IMR-90 (cell line): ENCODE results near the gene ME3. TPM values are rescaled to one million over a fixed set of nuclear protein-coding genes. Genes with fewer than 3 reads are reported as not detected.

ENCODE experiments used
- ATAC-seq: fragments of 200-7000 bp; cut with Tn5 transposase; 2 replicates; pipeline ENCODE4 v1.9.1; 2020; ENCODE audit warnings: low read depth, mild to moderate bottlenecking, moderate library complexity
- BruUV-seq: library from RNA; stranded (reverse); fragments of 400-500 nt; replicated peaks from 2 replicates; lab custom pipeline; 2021; lab: Mats Ljungman, UMichigan
- CTCF ChIA-PET: fragments of 300-600 bp; formaldehyde crosslinking; extraction: SDS; loops from one replicate; lab custom pipeline; 2021; ENCODE audit warnings: antibody characterized with exemption; lab: Yijun Ruan, JAX
- POLR2A ChIA-PET: fragments of 300-600 bp; sonication (Branson Sonifier 250); formaldehyde crosslinking; loops from one replicate; lab custom pipeline; 2022; ENCODE audit warnings: antibody characterized with exemption; ENCODE audit not compliant: unreplicated experiment; lab: Charles Lee
- DNase-seq: peaks from one replicate; pipeline ENCODE4 v3.0.0; 2013
- H2AFZ ChIP-seq: replicated peaks from 2 replicates; pipeline ENCODE3; 2013; ENCODE audit warnings: low read length, mild to moderate bottlenecking; ENCODE audit not compliant: poor library complexity
- H2AK5ac ChIP-seq: 2 replicates; pipeline ENCODE4 v1.6.1; 2013; ENCODE audit warnings: low read depth, low read length, inconsistent platforms
- H2AK9ac ChIP-seq: replicated peaks from 2 replicates; pipeline ENCODE3; 2013; ENCODE audit warnings: mild to moderate bottlenecking, low read depth, low read length, moderate library complexity; ENCODE audit not compliant: poor library complexity
- H2BK120ac ChIP-seq: 2 replicates; pipeline ENCODE4 v1.6.1; 2013; ENCODE audit warnings: low read depth, low read length, inconsistent platforms
- H2BK15ac ChIP-seq: 3 replicates; pipeline ENCODE4 v1.6.1; 2013; ENCODE audit warnings: low read depth, low read length, inconsistent platforms
- H2BK20ac ChIP-seq: 2 replicates; pipeline ENCODE4 v1.6.1; 2013; ENCODE audit warnings: low read depth, mild to moderate bottlenecking, inconsistent platforms, low read length, moderate library complexity
- H2BK5ac ChIP-seq: 2 replicates; pipeline ENCODE4 v1.6.1; 2013; ENCODE audit warnings: mild to moderate bottlenecking, low read depth, low read length, inconsistent platforms; ENCODE audit not compliant: poor library complexity, severe bottlenecking
- H3K14ac ChIP-seq: replicated peaks from 2 replicates; pipeline ENCODE4 v1.6.1; 2013; ENCODE audit warnings: low read depth, low read length, inconsistent platforms
- H3K18ac ChIP-seq: 2 replicates; pipeline ENCODE4 v1.6.1; 2013; ENCODE audit warnings: low read depth, low read length, control low read depth
- H3K23ac ChIP-seq: 2 replicates; pipeline ENCODE4 v1.6.1; 2013; ENCODE audit warnings: low read depth, low read length, inconsistent platforms
- H3K27ac ChIP-seq: 2 replicates; pipeline ENCODE4 v1.5.1; 2013; ENCODE audit warnings: mild to moderate bottlenecking, control low read depth, low read length; ENCODE audit not compliant: insufficient read depth
- H3K27me3 ChIP-seq: 2 replicates; pipeline ENCODE4 v1.6.1; 2013; ENCODE audit warnings: low read length; ENCODE audit not compliant: control insufficient read depth, insufficient read depth
- H3K36me3 ChIP-seq: 2 replicates; pipeline ENCODE4 v1.6.1; 2013; ENCODE audit warnings: low read length, mixed read lengths; ENCODE audit not compliant: control insufficient read depth, insufficient read depth
- H3K4ac ChIP-seq: 2 replicates; pipeline ENCODE4 v1.6.1; 2013; ENCODE audit warnings: low read depth, low read length, inconsistent platforms
- H3K4me1 ChIP-seq: 2 replicates; pipeline ENCODE4 v1.6.1; 2013; ENCODE audit warnings: low read length, mixed read lengths; ENCODE audit not compliant: control insufficient read depth, insufficient read depth
- H3K4me2 ChIP-seq: 2 replicates; pipeline ENCODE4 v1.6.1; 2013; ENCODE audit warnings: low read depth, mild to moderate bottlenecking, control low read depth, low read length, moderate library complexity
- H3K4me3 ChIP-seq: 2 replicates; pipeline ENCODE4 v1.5.1; 2013; ENCODE audit warnings: low read depth, mild to moderate bottlenecking, control low read depth, low read length, moderate library complexity; ENCODE audit not compliant: insufficient read depth
- H3K56ac ChIP-seq: 2 replicates; pipeline ENCODE4 v1.6.1; 2013; ENCODE audit warnings: low read length, inconsistent platforms; ENCODE audit not compliant: insufficient read depth; ENCODE audit errors: extremely low read depth
- H3K79me1 ChIP-seq, 2 experiments: 2 replicates each; pipeline ENCODE4 v1.6.1; 2013; ENCODE audit warnings: low read length in 2 of 2, inconsistent platforms in 1 of 2, low read depth in 1 of 2
- H3K9ac ChIP-seq: 2 replicates; pipeline ENCODE4 v1.6.1; 2013; ENCODE audit warnings: low read depth, low read length, control low read depth
- H3K9me1 ChIP-seq: 2 replicates; pipeline ENCODE4 v1.6.1; 2013; ENCODE audit warnings: low read length, inconsistent platforms; ENCODE audit not compliant: insufficient read depth
- H3K9me3 ChIP-seq: 2 replicates; pipeline ENCODE4 v1.6.1; 2013; ENCODE audit warnings: low read length; ENCODE audit not compliant: control insufficient read depth, insufficient read depth
- H4K20me1 ChIP-seq: 2 replicates; pipeline ENCODE4 v1.6.1; 2013; ENCODE audit warnings: low read length, inconsistent platforms; ENCODE audit not compliant: insufficient read depth
- H4K5ac ChIP-seq: 2 replicates; pipeline ENCODE4 v1.6.1; 2013; ENCODE audit warnings: mild to moderate bottlenecking, low read depth, low read length, control low read depth
- H4K8ac ChIP-seq, 2 experiments: 2 replicates each; pipeline ENCODE4 v1.6.1; 2013; ENCODE audit warnings: low read depth in 2 of 2, low read length in 2 of 2, control low read depth in 1 of 2, inconsistent platforms in 1 of 2
- H4K91ac ChIP-seq: 2 replicates; pipeline ENCODE4 v1.6.1; 2013; ENCODE audit warnings: low read depth, low read length, inconsistent platforms; ENCODE audit not compliant: insufficient read depth
- BHLHE40 ChIP-seq: fragments of 150-350 bp; IDR thresholded peaks from 2 replicates; pipeline ENCODE4 v1.6.1; 2016; ENCODE audit warnings: mild to moderate bottlenecking, low read depth, low read length
- CEBPB ChIP-seq: IDR thresholded peaks from 2 replicates; pipeline ENCODE4 v1.6.1; 2012; ENCODE audit warnings: low read depth, low read length, improper control_type of control experiment
- CHD1 ChIP-seq: IDR thresholded peaks from 2 replicates; pipeline ENCODE4 v1.6.1; 2012; ENCODE audit warnings: low read depth, low read length, improper control_type of control experiment
- FOS ChIP-seq: fragments of 150-350 bp; IDR thresholded peaks from 2 replicates; pipeline ENCODE4 v1.6.1; 2016; ENCODE audit warnings: low read depth, low read length
- MAFK ChIP-seq: IDR thresholded peaks from 2 replicates; pipeline ENCODE4 v1.6.1; 2012; ENCODE audit warnings: low read depth, low read length, improper control_type of control experiment
- MAZ ChIP-seq: IDR thresholded peaks from 2 replicates; pipeline ENCODE4 v1.6.1; 2012; ENCODE audit warnings: low read depth, mild to moderate bottlenecking, low read length, improper control_type of control experiment, moderate library complexity, borderline replicate concordance
- MXI1 ChIP-seq: IDR thresholded peaks from 2 replicates; pipeline ENCODE4 v1.6.1; 2012; ENCODE audit warnings: low read depth, mild to moderate bottlenecking, low read length, moderate library complexity, borderline replicate concordance
- NFE2L2 ChIP-seq: fragments of 150-350 bp; IDR thresholded peaks from 2 replicates; pipeline ENCODE4 v1.6.1; 2016; ENCODE audit warnings: low read depth, mild to moderate bottlenecking, low read length
- POLR2A ChIP-seq: IDR thresholded peaks from 2 replicates; pipeline ENCODE4 v1.6.1; 2012; ENCODE audit warnings: mild to moderate bottlenecking, low read depth, low read length
- RAD21 ChIP-seq: IDR thresholded peaks from 2 replicates; pipeline ENCODE4 v1.6.1; 2012; ENCODE audit warnings: low read length, improper control_type of control experiment
- RCOR1 ChIP-seq: IDR thresholded peaks from 2 replicates; pipeline ENCODE4 v1.6.1; 2012; ENCODE audit warnings: mild to moderate bottlenecking, low read length, improper control_type of control experiment; ENCODE audit not compliant: insufficient replicate concordance
- RFX5 ChIP-seq: IDR thresholded peaks from 2 replicates; pipeline ENCODE4 v1.8.0; 2012; ENCODE audit warnings: low read depth, mild to moderate bottlenecking, low read length, moderate library complexity
- SMC3 ChIP-seq: fragments of 150-350 bp; IDR thresholded peaks from 2 replicates; pipeline ENCODE4 v1.6.1; 2016; ENCODE audit warnings: low read depth, mild to moderate bottlenecking, antibody characterized with exemption, low read length, moderate library complexity
- WGBS, 2 experiments: methylation state at CpG; one replicate each; pipeline versions ENCODE4 v1.1.5 to v1.1.7; 2013; ENCODE audit warnings: missing lambda C conversion rate in 2 of 2; ENCODE audit not compliant: insufficient read length in 1 of 2; ENCODE audit errors: extremely low coverage in 2 of 2; 5-methylcytosine and 5-hydroxymethylcytosine counted together
- dilution Hi-C: fragments of 300-500 bp; cut with HindIII; formaldehyde crosslinking; loops from one replicate; pipeline ENCODE4 v1.14.3; 2018; ENCODE audit warnings: low sequenced_read_pairs; ENCODE audit not compliant: unreplicated experiment
- in situ Hi-C: fragments of 300-500 bp; cut with MboI; formaldehyde crosslinking; loops from 3 replicates; pipeline ENCODE4 v1.14.3; 2019; ENCODE audit warnings: low sequenced_read_pairs, inconsistent platforms, mixed read lengths
- intact Hi-C: fragments of 100-400 bp; cut with micrococcal nuclease; formaldehyde crosslinking; loops from 2 replicates; pipeline ENCODE4 v1.10.0; 2022
- polyA plus RNA-seq, 3 experiments: library from polyadenylated mRNA; depleted of rRNA; stranded (reverse); fragments of >200 nt; gene quantifications; 2 replicates each; pipeline ENCODE4 v1.2.3, GENCODE V29; 2012; ENCODE audit warnings: low replicate concordance in 1 of 3
- total RNA-seq: library from RNA; depleted of rRNA; stranded (reverse); fragments of >200 nt; gene quantifications from 2 replicates; pipeline ENCODE4 v1.2.3, GENCODE V29; 2012
- TF ChIP-seq, protein P1 (sequence below): fragments of 150-350 bp; IDR thresholded peaks from 2 replicates; pipeline ENCODE4 v1.6.1; 2017; ENCODE audit warnings: mild to moderate bottlenecking, antibody characterized with exemption, low read length, low read depth
- TF ChIP-seq, protein P2 (sequence below): fragments of 150-350 bp; IDR thresholded peaks from 2 replicates; pipeline ENCODE4 v1.6.1; 2016; ENCODE audit warnings: low read depth, mild to moderate bottlenecking, low read length, moderate library complexity, borderline replicate concordance
- TF ChIP-seq, protein P3 (sequence below): conservative IDR thresholded peaks from 2 replicates; pipeline ENCODE4 v1.5.1; 2012; ENCODE audit warnings: mild to moderate bottlenecking, low read depth, low read length, improper control_type of control experiment

Gene ME3
- total and polyA plus RNA-seq, 2 of the 4 experiments (the other 2 are of a cell fraction), result 7.8 to 9.0 TPM

DNA sequence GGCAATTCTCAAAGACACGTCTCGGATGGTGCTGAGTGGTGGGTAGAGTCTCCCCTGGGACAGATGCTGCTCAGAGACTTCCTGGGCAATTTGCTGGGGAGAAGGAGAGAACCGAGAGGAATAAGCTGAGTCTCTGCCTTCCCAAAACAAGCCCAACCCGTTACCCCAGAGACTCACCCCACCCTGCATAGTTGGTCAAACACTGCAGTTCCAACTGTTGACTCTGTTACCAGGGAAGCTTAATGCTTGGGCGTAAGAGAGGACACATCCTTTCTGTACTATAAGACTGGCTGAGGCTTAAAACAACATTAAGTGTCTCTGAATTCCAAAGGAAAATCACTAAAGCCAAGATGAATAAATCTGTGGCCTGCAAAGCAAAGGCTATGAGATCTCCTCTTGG, 229.6 kb downstream of the ME3 start:
- Histone ChIP-seq H2BK120ac (no peak overlapping the region), H3K9me1 (0 out of 2 replicates have a peak, but pooled peaks cover 4% of the 10 kb centered on the region), H3K9ac (no peak overlapping the region), H2AFZ (no peak overlapping the region), H3K4ac (peak overlapping the region; percentile 40), H2BK5ac (no peak overlapping the region), H3K4me3 (no peak overlapping the region), H3K18ac (no peak overlapping the region), H4K8ac (no peak overlapping the region), H3K4me2 (no peak overlapping the region), H2AK5ac (peak overlapping the region; percentile 41), H4K20me1 (no peaks in the 10 kb centered on the region), H2BK20ac (no peak overlapping the region), H3K14ac (peak overlapping the region; percentile 44), H3K4me1 (peaks cover 10% of the 10 kb centered on the region; the same call in 1 of the 2 replicates), H3K79me1 (no peaks in the 10 kb centered on the region), H4K5ac (no peak overlapping the region), H2AK9ac (no peak overlapping the region), H3K56ac (no peak overlapping the region), H4K91ac (no peak overlapping the region; the same call in 1 of the 2 replicates), H3K23ac (no peak overlapping the region), H3K27ac (no peak overlapping the region), H3K9me3 (no peaks in the 10 kb centered on the region), H3K27me3 (no peaks in the 10 kb centered on the region), H3K36me3 (no peaks in the 10 kb centered on the region), H2BK15ac (no peak overlapping the region)
- WGBS, 2 experiments, result no CpG with 5 or more reads among the region's 5 CpGs
- CTCF ChIA-PET, result interaction anchor here (0.7 to 1.1 kb wide), 2 partner anchors 11 to 82 kb away, joined by 3 to 4 read pairs; no protein-coding TSS in a partner anchor
- ATAC-seq (no peak), DNase-seq (no peak)
- TF ChIP-seq CHD1 (no peak), CEBPB (no peak), BHLHE40 (no peak), RAD21 (no peak), MAZ (no peak), POLR2A (no peak), RFX5 (no peak), SMC3 (no peak), MAFK (no peak), MXI1 (no peak), FOS (no peak), RCOR1 (no peak), NFE2L2 (no peak)
- TF ChIP-seq, protein P1, sequence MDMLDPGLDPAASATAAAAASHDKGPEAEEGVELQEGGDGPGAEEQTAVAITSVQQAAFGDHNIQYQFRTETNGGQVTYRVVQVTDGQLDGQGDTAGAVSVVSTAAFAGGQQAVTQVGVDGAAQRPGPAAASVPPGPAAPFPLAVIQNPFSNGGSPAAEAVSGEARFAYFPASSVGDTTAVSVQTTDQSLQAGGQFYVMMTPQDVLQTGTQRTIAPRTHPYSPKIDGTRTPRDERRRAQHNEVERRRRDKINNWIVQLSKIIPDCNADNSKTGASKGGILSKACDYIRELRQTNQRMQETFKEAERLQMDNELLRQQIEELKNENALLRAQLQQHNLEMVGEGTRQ, result no peak
- TF ChIP-seq, protein P2, sequence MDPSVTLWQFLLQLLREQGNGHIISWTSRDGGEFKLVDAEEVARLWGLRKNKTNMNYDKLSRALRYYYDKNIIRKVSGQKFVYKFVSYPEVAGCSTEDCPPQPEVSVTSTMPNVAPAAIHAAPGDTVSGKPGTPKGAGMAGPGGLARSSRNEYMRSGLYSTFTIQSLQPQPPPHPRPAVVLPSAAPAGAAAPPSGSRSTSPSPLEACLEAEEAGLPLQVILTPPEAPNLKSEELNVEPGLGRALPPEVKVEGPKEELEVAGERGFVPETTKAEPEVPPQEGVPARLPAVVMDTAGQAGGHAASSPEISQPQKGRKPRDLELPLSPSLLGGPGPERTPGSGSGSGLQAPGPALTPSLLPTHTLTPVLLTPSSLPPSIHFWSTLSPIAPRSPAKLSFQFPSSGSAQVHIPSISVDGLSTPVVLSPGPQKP, result no peak
- TF ChIP-seq, protein P3, sequence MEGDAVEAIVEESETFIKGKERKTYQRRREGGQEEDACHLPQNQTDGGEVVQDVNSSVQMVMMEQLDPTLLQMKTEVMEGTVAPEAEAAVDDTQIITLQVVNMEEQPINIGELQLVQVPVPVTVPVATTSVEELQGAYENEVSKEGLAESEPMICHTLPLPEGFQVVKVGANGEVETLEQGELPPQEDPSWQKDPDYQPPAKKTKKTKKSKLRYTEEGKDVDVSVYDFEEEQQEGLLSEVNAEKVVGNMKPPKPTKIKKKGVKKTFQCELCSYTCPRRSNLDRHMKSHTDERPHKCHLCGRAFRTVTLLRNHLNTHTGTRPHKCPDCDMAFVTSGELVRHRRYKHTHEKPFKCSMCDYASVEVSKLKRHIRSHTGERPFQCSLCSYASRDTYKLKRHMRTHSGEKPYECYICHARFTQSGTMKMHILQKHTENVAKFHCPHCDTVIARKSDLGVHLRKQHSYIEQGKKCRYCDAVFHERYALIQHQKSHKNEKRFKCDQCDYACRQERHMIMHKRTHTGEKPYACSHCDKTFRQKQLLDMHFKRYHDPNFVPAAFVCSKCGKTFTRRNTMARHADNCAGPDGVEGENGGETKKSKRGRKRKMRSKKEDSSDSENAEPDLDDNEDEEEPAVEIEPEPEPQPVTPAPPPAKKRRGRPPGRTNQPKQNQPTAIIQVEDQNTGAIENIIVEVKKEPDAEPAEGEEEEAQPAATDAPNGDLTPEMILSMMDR, result no peak
- POLR2A ChIA-PET, result no interaction called here
- dilution Hi-C loops (no loop called here), intact Hi-C loops (no loop called here), in situ Hi-C loops (loop anchor here (25.0 kb wide), 1 partner anchor 844 kb away; no protein-coding TSS in a partner anchor)
- no TSS peak for BruUV-seq
